H9 (cell line): ENCODE results near the gene AMELX. TPM values are rescaled to one million over a fixed set of nuclear protein-coding genes. Genes with fewer than 3 reads are reported as not detected.

Experiments
- DNase-seq: peaks from one replicate; pipeline ENCODE4 v3.0.0-alpha.2; 2017
- H2AFZ ChIP-seq: one replicate; pipeline ENCODE4 v1.6.1; 2013; ENCODE audit warnings: mild to moderate bottlenecking, low read length, control low read depth, moderate library complexity
- H2AK5ac ChIP-seq: 2 replicates; pipeline ENCODE4 v1.6.1; 2013; ENCODE audit warnings: low read length, control low read depth, mixed read lengths; ENCODE audit not compliant: insufficient read length
- H2BK120ac ChIP-seq: one replicate; pipeline ENCODE4 v1.6.1; 2013; ENCODE audit warnings: low read depth, mild to moderate bottlenecking, low read length, control low read depth, inconsistent platforms; ENCODE audit not compliant: poor library complexity, severe bottlenecking
- H2BK12ac ChIP-seq: 2 replicates; pipeline ENCODE4 v1.6.1; 2013; ENCODE audit warnings: low read length, control low read depth, mixed read lengths, low read depth; ENCODE audit not compliant: insufficient read length
- H2BK15ac ChIP-seq: 2 replicates; pipeline ENCODE4 v1.6.1; 2013; ENCODE audit warnings: low read depth, low read length, control low read depth
- H2BK20ac ChIP-seq: one replicate; pipeline ENCODE4 v1.6.1; 2013; ENCODE audit warnings: low read depth, mild to moderate bottlenecking, low read length, control low read depth, inconsistent platforms; ENCODE audit not compliant: poor library complexity, severe bottlenecking
- H2BK5ac ChIP-seq: 2 replicates; pipeline ENCODE4 v1.6.1; 2013; ENCODE audit warnings: low read length, control low read depth, mixed read lengths; ENCODE audit not compliant: insufficient read length
- H3K14ac ChIP-seq: 2 replicates; pipeline ENCODE4 v1.6.1; 2013; ENCODE audit warnings: low read length, control low read depth; ENCODE audit not compliant: insufficient read depth
- H3K18ac ChIP-seq: 2 replicates; pipeline ENCODE4 v1.6.1; 2013; ENCODE audit warnings: low read depth, mild to moderate bottlenecking, mixed read lengths, low read length, control low read depth; ENCODE audit not compliant: insufficient read length
- H3K23ac ChIP-seq: 2 replicates; pipeline ENCODE4 v1.6.1; 2013; ENCODE audit warnings: low read length, control low read depth, mixed read lengths, low read depth; ENCODE audit not compliant: insufficient read length
- H3K23me2 ChIP-seq: 2 replicates; pipeline ENCODE4 v1.6.1; 2013; ENCODE audit warnings: low read depth, mild to moderate bottlenecking, mixed read lengths, low read length, control low read depth; ENCODE audit not compliant: insufficient read length, poor library complexity, severe bottlenecking
- H3K27ac ChIP-seq: 2 replicates; pipeline ENCODE4 v1.5.1; 2013; ENCODE audit warnings: low read length, control low read depth, mixed read lengths, low read depth; ENCODE audit not compliant: insufficient read length
- H3K27me3 ChIP-seq: 2 replicates; pipeline ENCODE4 v1.6.1; 2013; ENCODE audit warnings: low read length, control low read depth, inconsistent platforms; ENCODE audit not compliant: insufficient read depth
- H3K4ac ChIP-seq: 2 replicates; pipeline ENCODE4 v1.6.1; 2013; ENCODE audit warnings: low read depth, mild to moderate bottlenecking, control low read depth, inconsistent platforms, low read length, moderate library complexity
- H3K4me1 ChIP-seq: 2 replicates; pipeline ENCODE4 v1.6.1; 2013; ENCODE audit warnings: low read length, control low read depth, inconsistent platforms; ENCODE audit not compliant: insufficient read depth
- H3K4me2 ChIP-seq: 2 replicates; pipeline ENCODE4 v1.6.1; 2013; ENCODE audit warnings: low read length, control low read depth, mixed read lengths; ENCODE audit not compliant: insufficient read length, insufficient read depth
- H3K56ac ChIP-seq: 2 replicates; pipeline ENCODE4 v1.6.1; 2013; ENCODE audit warnings: low read depth, mild to moderate bottlenecking, mixed read lengths, low read length, control low read depth; ENCODE audit not compliant: insufficient read length
- H3K79me1 ChIP-seq: 2 replicates; pipeline ENCODE4 v1.6.1; 2013; ENCODE audit warnings: low read depth, mild to moderate bottlenecking, moderate library complexity, low read length, control low read depth, inconsistent platforms; ENCODE audit not compliant: insufficient read depth, poor library complexity, severe bottlenecking
- H3K79me2 ChIP-seq: 2 replicates; pipeline ENCODE4 v1.6.1; 2013; ENCODE audit warnings: low read length, control low read depth, inconsistent platforms; ENCODE audit not compliant: insufficient read depth
- H3K9ac ChIP-seq: 2 replicates; pipeline ENCODE4 v1.6.1; 2013; ENCODE audit warnings: low read length, control low read depth, mixed read lengths; ENCODE audit not compliant: insufficient read length; ENCODE audit errors: extremely low read depth
- H3K9me3 ChIP-seq: one replicate; pipeline ENCODE4 v1.6.1; 2013; ENCODE audit warnings: low read depth, low read length, inconsistent platforms; ENCODE audit not compliant: control insufficient read depth
- H3T11ph ChIP-seq: one replicate; pipeline ENCODE4 v1.6.1; 2013; ENCODE audit warnings: mild to moderate bottlenecking, low read length, control low read depth, inconsistent platforms
- H4K20me1 ChIP-seq: one replicate; pipeline ENCODE4 v1.6.1; 2013; ENCODE audit not compliant: control insufficient read depth, insufficient read length, insufficient read depth
- H4K5ac ChIP-seq: 2 replicates; pipeline ENCODE4 v1.6.1; 2013; ENCODE audit warnings: low read depth, mild to moderate bottlenecking, mixed read lengths, low read length, control low read depth; ENCODE audit not compliant: insufficient read length
- H4K8ac ChIP-seq: replicated peaks from 2 replicates; pipeline ENCODE4 v1.6.1; 2013; ENCODE audit warnings: low read length, control low read depth, mixed read lengths, low read depth; ENCODE audit not compliant: insufficient read length
- H4K91ac ChIP-seq: 2 replicates; pipeline ENCODE4 v1.6.1; 2013; ENCODE audit warnings: low read depth, mild to moderate bottlenecking, moderate library complexity, mixed read lengths, low read length, control low read depth; ENCODE audit not compliant: insufficient read length
- H3K27ac Mint-ChIP-seq, 3 experiments: 2 replicates in 2 of 3; 3 replicates in 1 of 3; pipeline ENCODE4 v1.8.0; 2020 to 2021; ENCODE audit warnings: mixed read lengths in 3 of 3, mild to moderate bottlenecking in 1 of 3, moderate library complexity in 1 of 3
- H3K27me3 Mint-ChIP-seq: 2 replicates; pipeline ENCODE4 v1.8.0; 2021; ENCODE audit warnings: low read depth, mild to moderate bottlenecking, moderate library complexity, mixed read lengths
- H3K36me3 Mint-ChIP-seq, 3 experiments: 2 replicates in 2 of 3; 3 replicates in 1 of 3; pipeline ENCODE4 v1.8.0; 2020 to 2021; ENCODE audit warnings: low read depth in 3 of 3, mixed read lengths in 3 of 3; ENCODE audit not compliant: insufficient read depth in 1 of 3
- H3K4me1 Mint-ChIP-seq, 2 experiments: 2 replicates each; pipeline ENCODE4 v1.8.0; 2020; ENCODE audit warnings: mixed read lengths in 2 of 2
- H3K4me3 Mint-ChIP-seq, 2 experiments: 2 replicates in 1 of 2; 3 replicates in 1 of 2; pipeline ENCODE4 v1.8.0; 2020 to 2021; ENCODE audit warnings: mild to moderate bottlenecking in 2 of 2, mixed read lengths in 2 of 2, moderate library complexity in 1 of 2
- H3K9me3 Mint-ChIP-seq, 2 experiments: 2 replicates in 1 of 2; 3 replicates in 1 of 2; pipeline ENCODE4 v1.8.0; 2020; ENCODE audit warnings: mild to moderate bottlenecking in 2 of 2, mixed read lengths in 2 of 2, moderate library complexity in 1 of 2
- WGBS: extraction: QIAGEN DNeasy Blood & Tissue Kit; methylation state at CpG from one replicate; pipeline ENCODE4 v1.1.7; 2013; ENCODE audit warnings: missing lambda C conversion rate, low lambda C conversion rate, mixed read lengths; ENCODE audit not compliant: insufficient read length; ENCODE audit errors: extremely low coverage; 5-methylcytosine and 5-hydroxymethylcytosine counted together
- total RNA-seq: library from RNA; stranded (reverse); gene quantifications from 2 replicates; pipeline ENCODE4 v1.2.1, GENCODE V29; 2021
- TF ChIP-seq, protein P1 (sequence below): fragments of 200-600 bp; sonication (generic); conservative IDR thresholded peaks from 3 replicates; pipeline ENCODE4 v1.8.0; 2021; ENCODE audit warnings: antibody characterized with exemption, mild to moderate bottlenecking

AMELX gene
- total RNA-seq, 1 experiment from 2014 or later = not detected

DNA sequence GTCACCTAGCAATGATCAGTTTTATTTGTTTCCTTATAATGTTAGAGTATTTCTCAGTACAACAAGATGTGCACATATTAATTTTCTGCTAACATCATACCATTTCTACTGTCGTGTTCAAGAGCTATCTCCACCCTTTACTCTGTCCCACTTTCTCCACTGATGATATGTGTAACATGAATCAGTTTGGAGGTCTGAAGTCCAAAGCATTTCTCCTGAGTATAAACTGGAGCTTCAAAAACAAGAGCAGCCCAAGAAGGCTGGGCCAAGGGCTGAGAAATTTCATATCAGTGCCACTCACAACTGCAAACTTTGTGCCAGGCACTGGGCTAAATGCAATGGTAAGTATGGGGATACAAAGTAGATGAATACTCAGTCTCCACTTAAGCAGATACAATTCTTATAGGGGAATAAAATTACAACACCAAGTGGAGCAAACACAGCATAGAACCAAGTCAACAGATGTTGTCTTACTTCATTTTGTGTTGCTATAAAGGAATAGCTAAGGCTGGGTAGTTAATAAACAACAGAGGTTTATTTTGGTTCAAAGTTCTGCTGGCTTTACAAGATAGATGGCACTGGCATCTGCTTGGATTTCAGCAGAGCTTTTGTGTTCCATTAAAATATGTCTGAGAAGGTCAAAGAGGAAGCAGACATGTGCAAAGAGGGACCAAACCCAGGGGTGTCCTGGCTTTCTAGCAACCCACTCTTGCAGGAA, 44.2 kb downstream of the AMELX start:
- Histone ChIP-seq H3K79me2 (no peaks in the 10 kb centered on the region), H3K14ac (no peak overlapping the region), H3K4me2 (no peak overlapping the region), H2BK5ac (no peak overlapping the region), H3T11ph (no peak overlapping the region), H2AFZ (no peak overlapping the region), H3K56ac (no peak overlapping the region), H3K23ac (no peak overlapping the region), H2BK15ac (no peak overlapping the region), H3K79me1 (no peaks in the 10 kb centered on the region), H3K9ac (no peak overlapping the region), H4K8ac (no peak overlapping the region), H3K4me1 (no peaks in the 10 kb centered on the region), H2BK120ac (no peak overlapping the region), H2BK20ac (no peak overlapping the region), H3K4ac (no peak overlapping the region), H3K18ac (no peak overlapping the region), H4K91ac (no peak overlapping the region), H4K5ac (no peak overlapping the region), H4K20me1 (no peaks in the 10 kb centered on the region), H3K9me3 (peaks cover 13% of the 10 kb centered on the region), H3K23me2 (no peaks in the 10 kb centered on the region), H2AK5ac (no peak overlapping the region), H3K27ac (no peak overlapping the region), H3K27me3 (no peaks in the 10 kb centered on the region), H2BK12ac (no peak overlapping the region)
- TF ChIP-seq, protein P1, sequence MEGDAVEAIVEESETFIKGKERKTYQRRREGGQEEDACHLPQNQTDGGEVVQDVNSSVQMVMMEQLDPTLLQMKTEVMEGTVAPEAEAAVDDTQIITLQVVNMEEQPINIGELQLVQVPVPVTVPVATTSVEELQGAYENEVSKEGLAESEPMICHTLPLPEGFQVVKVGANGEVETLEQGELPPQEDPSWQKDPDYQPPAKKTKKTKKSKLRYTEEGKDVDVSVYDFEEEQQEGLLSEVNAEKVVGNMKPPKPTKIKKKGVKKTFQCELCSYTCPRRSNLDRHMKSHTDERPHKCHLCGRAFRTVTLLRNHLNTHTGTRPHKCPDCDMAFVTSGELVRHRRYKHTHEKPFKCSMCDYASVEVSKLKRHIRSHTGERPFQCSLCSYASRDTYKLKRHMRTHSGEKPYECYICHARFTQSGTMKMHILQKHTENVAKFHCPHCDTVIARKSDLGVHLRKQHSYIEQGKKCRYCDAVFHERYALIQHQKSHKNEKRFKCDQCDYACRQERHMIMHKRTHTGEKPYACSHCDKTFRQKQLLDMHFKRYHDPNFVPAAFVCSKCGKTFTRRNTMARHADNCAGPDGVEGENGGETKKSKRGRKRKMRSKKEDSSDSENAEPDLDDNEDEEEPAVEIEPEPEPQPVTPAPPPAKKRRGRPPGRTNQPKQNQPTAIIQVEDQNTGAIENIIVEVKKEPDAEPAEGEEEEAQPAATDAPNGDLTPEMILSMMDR = no peak
- peaks cover 59 to 70% of the 10 kb centered on the region in 2 experiments for H3K9me3 Mint-ChIP-seq
- DNase-seq = no peak
- H3K4me3 Mint-ChIP-seq = no peak overlapping the region
- H3K27me3 Mint-ChIP-seq = peaks cover 5% of the 10 kb centered on the region
- peaks cover 0 to 6% (median 0%) of the 10 kb centered on the region in 3 experiments; a peak in 4 of 7 replicates for H3K36me3 Mint-ChIP-seq
- no peak overlapping the region for H3K27ac Mint-ChIP-seq
- H3K4me1 Mint-ChIP-seq = no peaks in the 10 kb centered on the region
- no CpG with 5 or more reads among the region's 1 CpG for WGBS
